ENCODE data around the gene EBLN2. TPM values are rescaled to one million over a fixed set of nuclear protein-coding genes. Genes with fewer than 3 reads are reported as not detected.
A peak's percentile ranks its signal among the peaks of the same experiment; 100 is the strongest.

EBLN2 gene
- total and polyA plus RNA-seq, 12 donors, result 0.28 to 2.0 (median 1.3) TPM

GRCh38 chr3:73096169-73096568, 34.7 kb downstream of the EBLN2 start:
- Histone ChIP-seq H3K4me3 (no peak overlapping the region), H3K27me3 (no peaks in the 10 kb centered on the region), H3K27ac (no peak overlapping the region), H3K4me1 (peaks cover 0 to 17% (median 3%) of the 10 kb centered on the region in 9 donors), H3K9me3 (peaks cover 0 to 6% (median 0%) of the 10 kb centered on the region in 11 donors), H3K36me3 (no peaks in the 10 kb centered on the region)
- intact Hi-C loops (cut with DNase I), result loop anchor here in 1 of 10 donors (5.0 kb wide), 1 partner anchor 406 kb away; no protein-coding TSS in a partner anchor
- WGBS, 2 donors, result 77 to 85% methylated on average over 2 of the region's 2 CpGs
- ATAC-seq (no peak), DNase-seq (no peak)
- TF ChIP-seq, protein P1, sequence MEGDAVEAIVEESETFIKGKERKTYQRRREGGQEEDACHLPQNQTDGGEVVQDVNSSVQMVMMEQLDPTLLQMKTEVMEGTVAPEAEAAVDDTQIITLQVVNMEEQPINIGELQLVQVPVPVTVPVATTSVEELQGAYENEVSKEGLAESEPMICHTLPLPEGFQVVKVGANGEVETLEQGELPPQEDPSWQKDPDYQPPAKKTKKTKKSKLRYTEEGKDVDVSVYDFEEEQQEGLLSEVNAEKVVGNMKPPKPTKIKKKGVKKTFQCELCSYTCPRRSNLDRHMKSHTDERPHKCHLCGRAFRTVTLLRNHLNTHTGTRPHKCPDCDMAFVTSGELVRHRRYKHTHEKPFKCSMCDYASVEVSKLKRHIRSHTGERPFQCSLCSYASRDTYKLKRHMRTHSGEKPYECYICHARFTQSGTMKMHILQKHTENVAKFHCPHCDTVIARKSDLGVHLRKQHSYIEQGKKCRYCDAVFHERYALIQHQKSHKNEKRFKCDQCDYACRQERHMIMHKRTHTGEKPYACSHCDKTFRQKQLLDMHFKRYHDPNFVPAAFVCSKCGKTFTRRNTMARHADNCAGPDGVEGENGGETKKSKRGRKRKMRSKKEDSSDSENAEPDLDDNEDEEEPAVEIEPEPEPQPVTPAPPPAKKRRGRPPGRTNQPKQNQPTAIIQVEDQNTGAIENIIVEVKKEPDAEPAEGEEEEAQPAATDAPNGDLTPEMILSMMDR (IDR thresholded peaks at IDR 0.05), result no peak

DNA sequence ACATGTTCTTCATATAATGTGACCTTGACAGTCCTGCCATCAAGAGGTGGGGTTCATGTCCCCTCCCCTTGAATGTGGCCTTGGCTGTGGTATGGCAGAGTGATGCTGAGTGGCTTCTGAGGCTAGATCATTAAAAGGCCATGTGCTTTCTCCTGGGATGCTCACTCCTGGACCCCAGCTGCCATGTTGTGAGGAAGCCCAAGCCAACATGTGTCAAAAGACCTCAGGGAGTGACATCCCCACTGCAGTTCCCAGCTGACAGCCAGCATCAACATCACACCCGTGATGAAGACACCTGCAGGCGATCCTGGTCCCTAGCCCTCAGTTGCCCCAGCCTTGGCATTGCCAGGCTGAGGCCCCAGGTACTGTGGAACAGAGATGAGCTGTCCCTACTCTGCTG, 36.6 kb downstream of the EBLN2 start:
- intact Hi-C loops (cut with DNase I), result loop anchor here in 1 of 10 donors (5.0 kb wide), 1 partner anchor 404 kb away; no protein-coding TSS in a partner anchor
- Histone ChIP-seq H3K4me3 (no peak overlapping the region), H3K9me3 (peaks cover 0 to 6% (median 0%) of the 10 kb centered on the region in 11 donors), H3K36me3 (no peaks in the 10 kb centered on the region), H3K27ac (no peak overlapping the region), H3K4me1 (peaks cover 0 to 19% (median 3%) of the 10 kb centered on the region in 9 donors), H3K27me3 (no peaks in the 10 kb centered on the region)
- DNase-seq (no peak), ATAC-seq (no peak)
- 83 to 93% methylated on average over 2 of the region's 2 CpGs for WGBS, 2 donors
- TF ChIP-seq, protein P1 (IDR thresholded peaks at IDR 0.05), result no peak

- no peak overlapping the region for H3K27ac ChIP-seq
- peak in 3 of 8 donors; percentile 32 to 56 (median 54) for ATAC-seq
- intact Hi-C loops (cut with DNase I), result loop anchor here in 1 of 10 donors (5.0 kb wide), 1 partner anchor 403 kb away; no protein-coding TSS in a partner anchor
- TF ChIP-seq, protein P1 (IDR thresholded peaks at IDR 0.05), result no peak
- no peak overlapping the region for H3K4me3 ChIP-seq
- DNase-seq, result no peak
- no peaks in the 10 kb centered on the region for H3K36me3 ChIP-seq
- peaks cover 0 to 6% (median 0%) of the 10 kb centered on the region in 11 donors for H3K9me3 ChIP-seq
- WGBS, 2 donors, result 42 to 46% methylated on average over 1 of the region's 1 CpG
- no peaks in the 10 kb centered on the region for H3K27me3 ChIP-seq
- H3K4me1 ChIP-seq, result peaks cover 0 to 18% (median 3%) of the 10 kb centered on the region in 9 donors
Measured at GRCh38 chr3:73098873-73099272, 37.4 kb downstream of the EBLN2 start.

GRCh38 chr3:73100741-73101559, 39.5 kb downstream of the EBLN2 start:
- ATAC-seq (peak; percentile 66 to 91 (median 86)), DNase-seq (peak; percentile 43 to 84)
- Histone ChIP-seq H3K4me3 (no peak overlapping the region), H3K36me3 (no peaks in the 10 kb centered on the region), H3K9me3 (peaks cover 0 to 6% (median 0%) of the 10 kb centered on the region in 11 donors), H3K27ac (no peak overlapping the region), H3K4me1 (peaks cover 0 to 8% (median 0%) of the 10 kb centered on the region in 9 donors), H3K27me3 (no peaks in the 10 kb centered on the region)
- WGBS, 2 donors, result 29 to 32% methylated on average over 9 of the region's 9 CpGs
- TF ChIP-seq, protein P1 (IDR thresholded peaks at IDR 0.05), result peak; percentile 82 to 95 (median 93)
- intact Hi-C loops (cut with DNase I), result loop anchor here (1.0 to 10.0 kb wide), 10 partner anchors 331 to 746 kb away; no protein-coding TSS in a partner anchor
